Measurements from ENCODE around the gene FYN.

DNA sequence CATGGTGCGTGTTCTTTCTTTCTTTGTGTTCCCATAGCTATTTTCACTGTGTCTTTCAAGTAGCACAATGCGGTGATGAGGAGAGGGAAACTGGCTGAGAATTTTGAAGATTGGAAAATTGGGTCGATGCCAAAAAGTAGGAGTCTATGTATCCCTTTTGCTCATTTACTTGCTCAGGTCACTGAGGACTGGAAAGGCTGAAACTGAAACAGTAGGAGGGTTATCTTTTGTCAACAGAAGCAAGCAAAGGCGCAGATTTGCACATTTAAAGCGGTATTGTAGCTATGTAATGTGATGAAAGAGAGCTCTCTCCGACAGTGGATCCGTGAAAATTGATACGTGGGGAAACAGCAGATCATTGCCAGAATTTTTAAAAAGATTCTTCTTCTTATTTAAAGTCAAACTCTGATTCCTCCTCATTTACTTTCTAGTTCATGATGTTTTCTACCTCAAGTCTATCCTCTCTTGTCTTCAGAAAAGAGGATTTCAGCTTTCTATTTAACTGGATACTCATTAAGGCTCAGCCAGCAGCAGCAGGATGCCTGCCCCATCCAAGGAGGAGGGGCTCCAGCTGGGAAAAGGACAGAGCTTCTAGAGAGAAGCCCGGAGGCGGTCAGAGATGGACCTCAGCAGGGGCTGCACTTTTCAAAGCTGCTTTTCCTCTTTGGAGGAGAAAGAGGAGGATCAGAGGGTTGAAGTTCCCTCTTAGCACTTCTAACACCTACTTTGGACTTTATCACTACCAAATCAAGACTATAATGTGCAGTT is 15.9 kb upstream of the FYN start:
- TF ChIP-seq, protein P1, sequence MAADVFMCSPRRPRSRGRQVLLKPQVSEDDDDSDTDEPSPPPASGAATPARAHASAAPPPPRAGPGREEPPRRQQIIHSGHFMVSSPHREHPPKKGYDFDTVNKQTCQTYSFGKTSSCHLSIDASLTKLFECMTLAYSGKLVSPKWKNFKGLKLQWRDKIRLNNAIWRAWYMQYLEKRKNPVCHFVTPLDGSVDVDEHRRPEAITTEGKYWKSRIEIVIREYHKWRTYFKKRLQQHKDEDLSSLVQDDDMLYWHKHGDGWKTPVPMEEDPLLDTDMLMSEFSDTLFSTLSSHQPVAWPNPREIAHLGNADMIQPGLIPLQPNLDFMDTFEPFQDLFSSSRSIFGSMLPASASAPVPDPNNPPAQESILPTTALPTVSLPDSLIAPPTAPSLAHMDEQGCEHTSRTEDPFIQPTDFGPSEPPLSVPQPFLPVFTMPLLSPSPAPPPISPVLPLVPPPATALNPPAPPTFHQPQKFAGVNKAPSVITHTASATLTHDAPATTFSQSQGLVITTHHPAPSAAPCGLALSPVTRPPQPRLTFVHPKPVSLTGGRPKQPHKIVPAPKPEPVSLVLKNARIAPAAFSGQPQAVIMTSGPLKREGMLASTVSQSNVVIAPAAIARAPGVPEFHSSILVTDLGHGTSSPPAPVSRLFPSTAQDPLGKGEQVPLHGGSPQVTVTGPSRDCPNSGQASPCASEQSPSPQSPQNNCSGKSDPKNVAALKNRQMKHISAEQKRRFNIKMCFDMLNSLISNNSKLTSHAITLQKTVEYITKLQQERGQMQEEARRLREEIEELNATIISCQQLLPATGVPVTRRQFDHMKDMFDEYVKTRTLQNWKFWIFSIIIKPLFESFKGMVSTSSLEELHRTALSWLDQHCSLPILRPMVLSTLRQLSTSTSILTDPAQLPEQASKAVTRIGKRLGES (CRISPR knock-in tag; IDR thresholded peaks at IDR 0.05; ENCODE audit: borderline replicate concordance), result no peak
- TF ChIP-seq JUN (CRISPR knock-in tag; IDR thresholded peaks at IDR 0.05), result no peak

Measured in HepG2 (cell line).